ENCODE data around the gene LDLRAD3. TPM values are rescaled to one million over a fixed set of nuclear protein-coding genes. Genes with fewer than 3 reads are reported as not detected.

LDLRAD3 gene
- polyA plus RNA-seq, 1 donor, result 11.1 TPM

DNA sequence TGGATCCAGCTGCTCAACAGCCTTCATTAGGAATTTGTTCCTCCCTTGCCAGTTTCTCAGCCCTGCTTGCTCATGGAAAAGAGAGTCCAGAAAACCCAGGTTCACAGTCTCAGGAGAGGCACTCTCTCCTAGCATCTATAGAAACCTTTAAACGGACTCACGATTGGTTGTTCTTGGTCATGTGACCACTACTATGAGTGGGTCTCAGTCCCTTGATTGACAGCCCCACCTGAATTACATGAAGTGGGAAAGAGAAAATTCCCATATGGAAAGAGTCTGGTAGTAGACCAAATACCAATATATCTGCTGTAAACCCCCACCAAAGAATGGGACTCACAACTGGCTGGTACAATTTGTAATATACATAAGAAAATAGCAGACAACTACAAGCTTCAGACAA lies 291.0 kb downstream of the LDLRAD3 start:
- no peaks in the 10 kb centered on the region for H3K9me3 ChIP-seq (ENCODE audit: control insufficient read depth, low read depth, low read length)
- DNase-seq, result no peak
- H3K4me3 ChIP-seq (ENCODE audit: low read length), result no peak overlapping the region
- H3K4me1 ChIP-seq (ENCODE audit: control insufficient read depth, insufficient read depth, low read length), result no peaks in the 10 kb centered on the region
- H3K27ac ChIP-seq (ENCODE audit: low read length), result no peak overlapping the region
- WGBS (ENCODE audit: insufficient coverage, low lambda C conversion rate), result no CpG with 5 or more reads among the region's 2 CpGs
- H3K27me3 ChIP-seq (ENCODE audit: control insufficient read depth, insufficient read depth, low read length), result no peaks in the 10 kb centered on the region
- peaks cover 3% of the 10 kb centered on the region for H3K36me3 ChIP-seq (ENCODE audit: control insufficient read depth, insufficient read depth, low read length)

DNA sequence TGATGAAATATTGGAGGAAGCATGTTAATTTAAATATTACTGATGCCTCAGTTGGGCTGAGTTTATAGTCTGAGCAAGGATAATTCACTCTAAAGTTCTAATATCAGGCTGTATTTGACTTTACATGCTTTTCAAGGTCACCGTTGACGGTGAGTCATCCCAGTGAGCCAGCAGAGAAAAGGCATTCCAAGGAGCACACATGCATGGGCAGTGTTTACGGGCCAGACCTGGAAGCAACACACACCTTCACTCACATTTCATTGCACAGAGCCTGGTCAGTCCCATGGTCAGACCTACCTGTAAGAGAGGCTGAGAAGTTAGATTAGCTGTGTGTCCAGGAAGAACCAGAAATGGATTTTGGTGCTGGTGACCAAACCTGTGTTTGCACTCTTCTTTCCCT lies 291.9 kb downstream of the LDLRAD3 start:
- Histone ChIP-seq H3K4me3 (ENCODE audit: low read length) (no peak overlapping the region), H3K9me3 (ENCODE audit: control insufficient read depth, low read depth, low read length) (no peaks in the 10 kb centered on the region), H3K27me3 (ENCODE audit: control insufficient read depth, insufficient read depth, low read length) (no peaks in the 10 kb centered on the region), H3K4me1 (ENCODE audit: control insufficient read depth, insufficient read depth, low read length) (no peaks in the 10 kb centered on the region), H3K27ac (ENCODE audit: low read length) (no peak overlapping the region), H3K36me3 (ENCODE audit: control insufficient read depth, insufficient read depth, low read length) (no peaks in the 10 kb centered on the region)
- WGBS (ENCODE audit: insufficient coverage, low lambda C conversion rate), result no CpG with 5 or more reads among the region's 3 CpGs
- no peak for DNase-seq

DNA sequence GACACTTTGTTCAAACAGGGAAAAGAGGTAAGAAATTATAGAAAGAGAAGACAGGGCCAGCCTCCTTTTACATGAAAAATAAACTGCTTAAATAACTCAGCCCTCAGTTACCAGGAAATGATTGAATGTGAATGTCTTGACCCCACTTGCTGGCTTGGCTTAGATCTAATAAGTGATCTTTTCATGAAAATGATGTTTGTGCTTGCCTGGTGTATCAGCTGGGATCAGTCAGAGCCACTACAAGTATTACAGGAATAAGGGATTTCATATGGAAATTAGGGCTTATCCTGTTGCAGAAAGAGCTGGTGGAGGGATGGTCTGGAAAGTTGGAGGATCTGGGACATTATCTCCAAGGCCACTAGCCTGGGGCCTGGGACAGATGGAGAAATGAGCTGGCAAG lies 293.5 kb downstream of the LDLRAD3 start:
- no peak overlapping the region for H3K4me3 ChIP-seq (ENCODE audit: low read length)
- no peaks in the 10 kb centered on the region for H3K4me1 ChIP-seq (ENCODE audit: control insufficient read depth, insufficient read depth, low read length)
- no peaks in the 10 kb centered on the region for H3K27me3 ChIP-seq (ENCODE audit: control insufficient read depth, insufficient read depth, low read length)
- DNase-seq, result no peak
- H3K36me3 ChIP-seq (ENCODE audit: control insufficient read depth, insufficient read depth, low read length), result no peaks in the 10 kb centered on the region
- no peak overlapping the region for H3K27ac ChIP-seq (ENCODE audit: low read length)
- no peaks in the 10 kb centered on the region for H3K9me3 ChIP-seq (ENCODE audit: control insufficient read depth, low read depth, low read length)

DNA sequence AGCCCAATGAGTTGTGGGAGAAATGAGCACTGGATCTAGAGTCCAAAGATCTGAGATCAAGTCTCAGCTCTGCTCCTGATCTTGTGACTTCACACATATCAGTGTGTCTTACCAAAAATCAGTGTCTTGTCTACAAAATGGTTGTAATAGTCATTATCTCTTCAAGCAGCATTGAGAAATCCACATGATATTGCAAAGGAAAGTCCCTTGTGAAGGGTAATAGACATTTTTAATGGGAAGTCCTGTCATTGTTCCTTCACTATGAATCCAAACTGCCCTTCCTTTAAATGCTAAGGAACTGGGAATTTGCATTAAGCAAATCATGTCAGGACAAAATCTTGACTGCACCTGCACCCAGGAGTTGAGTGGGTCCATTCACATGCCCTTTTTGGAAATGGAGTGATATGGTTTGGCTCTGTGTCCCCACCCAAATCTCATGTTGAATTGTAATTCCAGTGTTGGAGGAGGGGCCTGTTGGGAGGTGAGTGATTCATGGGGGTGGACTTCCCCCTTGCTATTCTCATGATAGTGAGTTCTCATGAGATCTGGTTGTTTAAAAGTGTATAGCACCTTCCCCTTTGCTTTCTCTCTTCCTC lies 294.3 kb downstream of the LDLRAD3 start:
- H3K9me3 ChIP-seq (ENCODE audit: control insufficient read depth, low read depth, low read length), result no peaks in the 10 kb centered on the region
- no peaks in the 10 kb centered on the region for H3K36me3 ChIP-seq (ENCODE audit: control insufficient read depth, insufficient read depth, low read length)
- DNase-seq, result no peak
- H3K4me1 ChIP-seq (ENCODE audit: control insufficient read depth, insufficient read depth, low read length), result no peaks in the 10 kb centered on the region
- no peak overlapping the region for H3K27ac ChIP-seq (ENCODE audit: low read length)
- no peaks in the 10 kb centered on the region for H3K27me3 ChIP-seq (ENCODE audit: control insufficient read depth, insufficient read depth, low read length)
- H3K4me3 ChIP-seq (ENCODE audit: low read length), result no peak overlapping the region

DNA sequence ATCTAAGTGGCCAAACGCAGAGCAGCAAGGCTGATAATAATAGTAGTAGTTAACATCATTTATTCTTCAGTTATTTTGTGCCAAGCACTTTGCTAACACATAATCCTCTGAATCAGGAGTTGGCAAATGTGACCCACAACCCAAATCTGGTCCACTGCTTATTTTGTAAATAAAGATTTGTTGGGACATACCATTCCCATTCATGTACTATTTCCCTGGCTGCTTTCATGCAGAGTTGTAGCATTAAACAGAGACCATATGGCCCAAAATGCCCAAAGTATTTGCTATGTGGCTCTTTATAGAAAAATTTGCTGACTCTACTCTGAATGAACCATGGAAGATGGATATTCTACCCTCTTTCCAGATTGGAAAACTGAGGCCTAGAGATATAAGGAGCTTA lies 295.0 kb downstream of the LDLRAD3 start:
- no peaks in the 10 kb centered on the region for H3K27me3 ChIP-seq (ENCODE audit: control insufficient read depth, insufficient read depth, low read length)
- DNase-seq, result no peak
- H3K36me3 ChIP-seq (ENCODE audit: control insufficient read depth, insufficient read depth, low read length), result no peaks in the 10 kb centered on the region
- no peak overlapping the region for H3K4me3 ChIP-seq (ENCODE audit: low read length)
- no CpG with 5 or more reads among the region's 1 CpG for WGBS (ENCODE audit: insufficient coverage, low lambda C conversion rate)
- no peak overlapping the region for H3K27ac ChIP-seq (ENCODE audit: low read length)
- no peaks in the 10 kb centered on the region for H3K4me1 ChIP-seq (ENCODE audit: control insufficient read depth, insufficient read depth, low read length)
- H3K9me3 ChIP-seq (ENCODE audit: control insufficient read depth, low read depth, low read length), result no peaks in the 10 kb centered on the region

DNA sequence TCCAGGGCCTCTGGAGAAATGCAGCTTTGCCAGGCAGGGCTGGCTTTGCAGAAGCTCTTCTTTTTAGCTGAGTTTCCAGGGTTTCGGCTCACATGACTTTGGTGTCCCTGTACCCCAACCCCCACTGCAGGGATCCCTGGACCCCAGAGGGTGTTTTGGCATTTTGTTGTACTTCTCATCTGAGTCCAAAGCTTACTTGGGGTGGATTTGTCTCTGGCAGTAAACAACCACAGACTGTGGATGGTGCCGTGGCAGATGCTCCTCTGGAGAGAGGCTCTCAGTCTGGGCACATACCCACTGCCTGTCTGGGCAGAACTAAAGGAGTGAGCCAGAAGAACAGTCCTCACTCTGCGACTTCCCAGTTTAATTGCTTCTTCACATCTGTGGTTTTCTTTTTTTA lies 295.8 kb downstream of the LDLRAD3 start:
- WGBS (ENCODE audit: insufficient coverage, low lambda C conversion rate), result 100% methylated on average over 1 of the region's 3 CpGs
- no peak overlapping the region for H3K4me3 ChIP-seq (ENCODE audit: low read length)
- DNase-seq, result no peak
- no peaks in the 10 kb centered on the region for H3K27me3 ChIP-seq (ENCODE audit: control insufficient read depth, insufficient read depth, low read length)
- no peak overlapping the region for H3K27ac ChIP-seq (ENCODE audit: low read length)
- no peaks in the 10 kb centered on the region for H3K9me3 ChIP-seq (ENCODE audit: control insufficient read depth, low read depth, low read length)
- H3K4me1 ChIP-seq (ENCODE audit: control insufficient read depth, insufficient read depth, low read length), result no peaks in the 10 kb centered on the region
- no peaks in the 10 kb centered on the region for H3K36me3 ChIP-seq (ENCODE audit: control insufficient read depth, insufficient read depth, low read length)

DNA sequence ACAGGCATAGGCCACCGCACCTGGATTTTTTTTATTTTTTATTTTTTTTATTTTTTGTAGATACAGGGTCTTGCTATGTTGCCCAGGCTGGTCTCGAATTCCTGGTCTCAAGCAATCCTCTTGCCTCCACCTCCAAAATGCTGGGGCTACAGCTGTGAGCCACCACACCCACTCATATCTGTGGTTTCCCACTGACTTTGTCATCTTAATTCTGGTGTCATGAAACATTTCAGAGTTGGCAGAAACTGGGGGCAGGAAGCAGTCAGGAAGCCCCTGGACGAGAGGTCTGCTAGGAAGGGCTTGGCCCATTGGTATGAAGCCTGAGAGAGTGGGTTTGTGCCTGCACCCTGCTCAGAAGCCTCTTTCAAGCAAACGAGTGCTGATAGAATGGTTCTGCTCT lies 296.3 kb downstream of the LDLRAD3 start:
- no peaks in the 10 kb centered on the region for H3K36me3 ChIP-seq (ENCODE audit: control insufficient read depth, insufficient read depth, low read length)
- no peak for DNase-seq

DNA sequence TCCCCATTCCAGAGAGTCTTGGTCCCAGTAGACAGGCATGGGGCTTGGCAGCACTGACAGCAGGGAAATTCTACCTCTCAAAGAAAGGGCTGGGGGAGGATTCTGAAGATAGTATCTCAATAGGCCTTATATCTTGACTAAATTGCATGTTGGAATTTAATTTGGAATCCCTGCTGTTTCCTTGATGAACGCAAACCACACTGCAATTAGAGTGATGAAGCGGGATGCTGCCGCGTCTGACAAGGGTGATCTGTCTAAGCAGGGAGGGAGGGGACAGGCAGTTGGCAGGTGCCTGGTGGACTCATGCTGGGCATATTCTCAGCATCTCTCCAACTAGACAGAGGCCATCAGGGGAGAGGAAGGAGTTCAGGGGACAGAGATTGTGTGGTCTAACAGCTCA lies 296.9 kb downstream of the LDLRAD3 start:
- Histone ChIP-seq H3K4me1 (ENCODE audit: control insufficient read depth, insufficient read depth, low read length) (no peaks in the 10 kb centered on the region), H3K36me3 (ENCODE audit: control insufficient read depth, insufficient read depth, low read length) (no peaks in the 10 kb centered on the region), H3K27ac (ENCODE audit: low read length) (no peak overlapping the region), H3K4me3 (ENCODE audit: low read length) (no peak overlapping the region), H3K27me3 (ENCODE audit: control insufficient read depth, insufficient read depth, low read length) (no peaks in the 10 kb centered on the region), H3K9me3 (ENCODE audit: control insufficient read depth, low read depth, low read length) (no peaks in the 10 kb centered on the region)
- no peak for DNase-seq
- WGBS (ENCODE audit: insufficient coverage, low lambda C conversion rate), result 100% methylated on average over 1 of the region's 4 CpGs

More for the DNA sequence above, 296.3 kb downstream of the LDLRAD3 start:
- Histone ChIP-seq H3K9me3 (ENCODE audit: control insufficient read depth, low read depth, low read length) (no peaks in the 10 kb centered on the region), H3K27ac (ENCODE audit: low read length) (no peak overlapping the region), H3K4me1 (ENCODE audit: control insufficient read depth, insufficient read depth, low read length) (no peaks in the 10 kb centered on the region), H3K4me3 (ENCODE audit: low read length) (no peak overlapping the region), H3K27me3 (ENCODE audit: control insufficient read depth, insufficient read depth, low read length) (no peaks in the 10 kb centered on the region)
- WGBS (ENCODE audit: insufficient coverage, low lambda C conversion rate), result no CpG with 5 or more reads among the region's 4 CpGs

DNA sequence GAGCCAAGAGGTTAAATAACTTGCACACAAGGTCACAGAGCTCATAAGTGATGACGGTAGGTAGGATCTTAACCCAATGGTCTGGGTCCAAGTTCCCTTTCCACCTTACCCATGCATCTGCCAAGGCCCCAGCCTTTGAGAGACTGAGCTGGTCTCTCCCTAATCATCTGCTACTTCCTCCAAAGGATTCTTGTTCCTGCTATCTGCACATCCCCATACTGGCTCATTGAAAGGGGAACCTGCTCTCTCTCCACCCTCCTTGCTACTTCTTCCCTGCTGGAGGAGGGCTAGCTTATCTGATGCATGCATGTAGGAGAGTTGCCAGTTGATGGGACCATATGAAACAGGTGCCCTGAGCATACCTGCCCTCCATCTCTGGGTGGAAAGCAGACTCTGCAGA lies 297.6 kb downstream of the LDLRAD3 start:
- no peaks in the 10 kb centered on the region for H3K27me3 ChIP-seq (ENCODE audit: control insufficient read depth, insufficient read depth, low read length)
- WGBS (ENCODE audit: insufficient coverage, low lambda C conversion rate), result no CpG with 5 or more reads among the region's 1 CpG

DNA sequence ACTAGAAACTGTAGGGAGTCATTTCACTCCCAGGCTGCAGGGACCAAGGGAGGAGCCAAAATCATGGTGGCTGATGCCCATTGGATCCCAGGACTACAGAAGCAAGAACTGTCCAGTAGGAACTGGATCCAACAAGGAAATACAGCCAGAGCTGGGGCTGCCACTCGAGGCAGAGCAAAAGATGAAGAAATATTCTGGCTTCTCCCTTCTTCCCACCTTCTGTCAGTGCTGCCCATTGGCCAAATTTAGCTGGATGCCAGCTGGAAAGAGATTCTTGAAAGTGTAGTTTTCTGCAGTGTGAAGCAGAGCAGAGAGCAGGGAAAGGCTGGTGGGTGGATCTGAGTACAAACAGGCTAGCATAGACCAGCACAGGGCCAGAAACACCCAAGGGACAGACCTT lies 299.8 kb downstream of the LDLRAD3 start:
- no CpG with 5 or more reads among the region's 1 CpG for WGBS (ENCODE audit: insufficient coverage, low lambda C conversion rate)
- Histone ChIP-seq H3K4me1 (ENCODE audit: control insufficient read depth, insufficient read depth, low read length) (no peaks in the 10 kb centered on the region), H3K27me3 (ENCODE audit: control insufficient read depth, insufficient read depth, low read length) (no peaks in the 10 kb centered on the region), H3K36me3 (ENCODE audit: control insufficient read depth, insufficient read depth, low read length) (no peaks in the 10 kb centered on the region), H3K27ac (ENCODE audit: low read length) (no peak overlapping the region), H3K4me3 (ENCODE audit: low read length) (no peak overlapping the region), H3K9me3 (ENCODE audit: control insufficient read depth, low read depth, low read length) (no peaks in the 10 kb centered on the region)
- no peak for DNase-seq

More for the DNA sequence above, 297.6 kb downstream of the LDLRAD3 start:
- Histone ChIP-seq H3K4me1 (ENCODE audit: control insufficient read depth, insufficient read depth, low read length) (no peaks in the 10 kb centered on the region), H3K9me3 (ENCODE audit: control insufficient read depth, low read depth, low read length) (no peaks in the 10 kb centered on the region), H3K36me3 (ENCODE audit: control insufficient read depth, insufficient read depth, low read length) (no peaks in the 10 kb centered on the region), H3K4me3 (ENCODE audit: low read length) (no peak overlapping the region), H3K27ac (ENCODE audit: low read length) (no peak overlapping the region)
- DNase-seq, result no peak

DNA sequence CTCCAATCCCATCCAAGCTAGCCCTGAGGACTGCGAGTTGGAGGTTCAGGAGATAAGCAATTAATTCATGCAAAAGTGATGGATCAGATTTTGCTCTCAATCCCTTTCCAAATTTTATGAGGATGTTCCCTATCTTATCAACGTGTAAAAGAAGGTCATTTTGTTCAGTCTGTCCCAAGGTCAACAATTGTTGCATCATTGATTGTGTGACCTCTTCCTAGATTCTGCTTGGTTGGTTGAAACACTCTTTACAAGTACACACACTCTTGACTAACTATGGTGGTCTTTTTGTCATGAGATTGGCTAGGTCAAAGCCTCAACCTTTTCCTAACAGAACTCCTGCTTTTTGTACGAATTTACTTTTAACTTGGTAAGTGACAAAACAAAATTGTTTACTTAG lies 303.6 kb downstream of the LDLRAD3 start:
- no peak overlapping the region for H3K4me3 ChIP-seq (ENCODE audit: low read length)
- no peaks in the 10 kb centered on the region for H3K27me3 ChIP-seq (ENCODE audit: control insufficient read depth, insufficient read depth, low read length)
- H3K36me3 ChIP-seq (ENCODE audit: control insufficient read depth, insufficient read depth, low read length), result no peaks in the 10 kb centered on the region
- no peak overlapping the region for H3K27ac ChIP-seq (ENCODE audit: low read length)
- no peaks in the 10 kb centered on the region for H3K9me3 ChIP-seq (ENCODE audit: control insufficient read depth, low read depth, low read length)
- DNase-seq, result no peak
- 100% methylated on average over 1 of the region's 3 CpGs for WGBS (ENCODE audit: insufficient coverage, low lambda C conversion rate)
- H3K4me1 ChIP-seq (ENCODE audit: control insufficient read depth, insufficient read depth, low read length), result peaks cover 2% of the 10 kb centered on the region

All from large intestine (tissue), 3 donors.